ENCODE data around the gene RBMS3.
"Not testable (repeated sequence)": the region's sequence is repeated elsewhere in the genome, so short reads cannot be mapped to it uniquely, and the experiment has no call there.

The RBMS3 gene

DNA sequence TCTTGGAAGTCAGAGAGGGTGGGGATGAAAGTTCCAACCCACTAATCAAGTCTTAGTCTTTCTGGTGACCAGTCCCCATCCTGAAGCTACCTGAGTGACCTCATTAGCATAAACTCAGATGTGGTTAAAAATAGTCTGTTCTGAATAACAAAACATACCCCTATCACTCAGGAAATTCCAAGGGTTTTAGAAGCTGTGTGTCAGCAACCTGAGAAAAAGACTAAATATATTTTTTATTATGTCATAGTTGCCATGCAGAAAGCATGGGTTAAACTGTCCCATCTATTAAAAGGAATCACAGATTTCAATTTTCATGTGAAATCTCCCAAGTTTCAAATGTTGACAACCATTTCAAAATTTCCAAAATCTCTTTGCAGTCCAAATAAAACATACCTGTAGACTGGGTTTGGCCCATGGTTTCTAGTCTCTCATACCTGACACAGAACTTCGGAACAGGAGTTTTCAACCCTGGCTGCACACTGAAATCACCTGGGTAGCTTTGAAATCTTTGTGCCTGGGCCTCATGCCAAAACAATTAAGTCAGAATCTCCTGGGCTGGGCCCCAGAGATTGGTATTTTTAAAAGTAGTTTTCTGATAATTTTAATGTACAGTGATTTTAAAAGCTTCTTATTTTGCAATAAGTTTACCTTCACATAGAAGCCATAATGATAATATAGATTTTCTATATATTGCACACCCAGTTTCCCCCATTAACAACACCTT, 476.3 kb downstream of the RBMS3 start:
- no peak for DNase-seq

DNA sequence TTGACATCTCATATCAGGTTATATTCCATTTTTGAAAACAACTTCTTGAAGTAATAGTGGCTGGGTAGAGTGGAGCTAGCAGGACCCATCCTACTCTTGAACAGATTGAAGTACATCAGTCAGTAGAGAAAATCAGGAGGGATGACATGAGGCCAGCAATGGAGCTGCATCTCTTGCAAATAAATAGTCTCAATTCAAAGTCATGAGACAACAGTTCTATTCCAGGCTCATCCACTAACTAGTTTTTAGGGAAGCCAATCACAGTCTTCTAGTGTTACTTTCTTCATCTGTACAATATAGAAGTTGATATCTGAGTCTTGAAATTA, 477.2 kb downstream of the RBMS3 start:
- DNase-seq: no peak

- no peak for DNase-seq
Observed at GRCh38 chr3:29758434-29759322, 477.8 kb downstream of the RBMS3 start.

DNA sequence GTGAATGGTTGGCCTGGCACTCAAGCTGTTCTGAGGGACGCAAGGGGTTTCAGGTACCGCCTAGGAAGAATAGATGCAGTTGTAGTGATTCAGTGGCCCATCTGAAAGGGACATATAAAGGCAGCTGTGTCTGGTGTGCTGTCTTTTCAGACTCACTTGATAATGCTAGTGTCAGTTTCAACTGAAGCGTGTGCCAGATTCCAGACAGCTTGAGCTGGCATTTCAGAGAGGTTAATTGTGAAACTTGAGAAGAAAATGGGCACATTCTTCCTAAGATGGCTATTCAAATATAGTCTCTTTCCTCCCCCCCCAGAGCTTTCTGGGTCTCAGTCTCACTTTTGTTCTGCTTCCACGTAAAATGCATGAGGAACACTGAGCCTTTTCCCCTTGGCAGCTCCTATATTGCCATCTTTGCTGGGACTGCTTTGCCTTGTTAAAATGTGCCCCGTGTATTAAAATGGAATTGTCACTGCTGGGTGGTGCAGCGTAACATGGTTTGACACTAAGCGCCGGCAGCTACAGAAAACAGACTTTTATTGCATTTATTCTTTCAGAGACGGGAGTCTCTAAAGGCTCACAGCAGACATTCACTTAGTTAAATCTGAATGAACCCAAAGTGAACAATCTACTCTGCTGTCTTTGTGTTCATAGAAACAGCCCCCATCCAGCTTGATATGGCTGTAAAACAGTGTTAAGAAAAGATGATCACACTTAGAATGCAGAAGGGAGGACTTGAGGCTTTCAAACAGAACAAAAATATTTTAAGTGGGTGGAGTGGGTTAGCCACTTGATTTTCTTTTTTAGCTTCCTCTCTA, 478.7 kb downstream of the RBMS3 start:
- no peak for DNase-seq

DNA sequence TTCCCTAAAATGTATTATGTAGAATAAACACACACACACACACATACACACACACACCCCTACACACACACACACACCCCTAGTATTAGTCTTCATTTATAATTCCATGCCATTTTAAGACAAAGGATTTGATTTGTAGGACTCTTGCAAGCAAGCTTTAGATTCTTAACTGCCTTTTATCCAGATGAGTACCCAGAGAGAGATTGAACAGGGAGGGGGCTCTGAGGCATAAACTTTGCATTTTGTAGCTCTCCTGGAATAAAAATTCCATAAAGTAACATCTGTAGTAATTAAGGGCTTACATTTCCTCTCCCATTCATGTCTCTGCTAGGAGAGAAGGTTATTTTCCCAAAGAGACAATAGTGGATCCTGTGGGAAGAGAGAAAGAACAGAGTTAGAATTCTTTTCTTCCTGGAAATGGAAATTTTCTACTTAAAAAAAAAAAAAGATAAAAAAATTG, 479.4 kb downstream of the RBMS3 start:
- DNase-seq: no peak

- no peak for DNase-seq
Observed at GRCh38 chr3:29761517-29761916, 480.6 kb downstream of the RBMS3 start.

- no peak for DNase-seq
Observed at GRCh38 chr3:29763115-29763514, 482.2 kb downstream of the RBMS3 start.

GRCh38 chr3:29764041-29764440, 483.2 kb downstream of the RBMS3 start:
- no peak for DNase-seq

DNA sequence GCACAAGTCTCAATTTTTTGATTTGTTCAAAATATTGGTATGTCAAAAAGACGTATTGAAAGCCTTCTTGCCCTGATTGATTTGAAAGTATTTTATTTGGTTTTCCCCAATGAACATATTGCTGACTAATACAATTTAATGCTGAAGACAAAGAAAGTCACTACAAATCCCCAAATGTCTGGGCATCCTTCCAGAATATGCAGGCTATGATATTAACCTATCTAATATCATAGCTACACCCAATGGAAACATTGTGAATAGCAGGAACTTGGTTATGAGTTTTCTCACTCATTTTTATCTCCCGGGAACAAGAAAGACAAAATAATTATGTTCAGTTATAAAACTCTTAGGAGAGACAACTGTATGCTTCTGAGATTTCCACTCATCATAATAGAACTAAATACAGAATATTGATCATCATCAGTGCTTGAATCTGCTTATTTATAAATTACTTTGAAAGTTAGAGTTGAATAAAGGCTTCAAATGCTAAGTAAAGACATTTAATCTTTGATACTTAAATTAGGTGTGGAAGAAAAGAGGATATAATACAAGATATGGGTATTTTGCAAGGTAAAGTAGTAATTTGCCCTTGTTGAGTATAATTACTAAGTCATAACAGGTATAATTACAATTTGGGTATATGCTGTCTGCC, 483.9 kb downstream of the RBMS3 start:
- DNase-seq: no peak

DNA sequence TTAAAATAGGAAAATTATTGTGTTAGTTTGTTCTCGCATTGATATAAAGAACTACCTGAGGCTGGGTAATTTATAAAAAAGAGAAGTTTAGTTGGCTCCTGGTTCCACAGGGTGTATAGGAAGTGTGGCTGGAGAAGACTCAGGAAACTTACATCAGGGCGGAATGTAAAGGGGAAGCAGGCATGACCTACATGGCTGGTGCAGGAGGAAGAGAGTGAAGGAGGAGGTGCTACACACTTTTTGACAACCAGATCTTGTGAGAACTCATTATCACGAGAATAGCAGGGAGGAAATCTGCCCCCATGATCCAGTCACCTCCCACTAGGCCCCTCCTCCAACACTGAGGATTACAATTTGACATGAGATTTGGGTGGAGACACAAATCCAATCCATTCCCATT, 490.7 kb downstream of the RBMS3 start:
- DNase-seq: no peak

DNA sequence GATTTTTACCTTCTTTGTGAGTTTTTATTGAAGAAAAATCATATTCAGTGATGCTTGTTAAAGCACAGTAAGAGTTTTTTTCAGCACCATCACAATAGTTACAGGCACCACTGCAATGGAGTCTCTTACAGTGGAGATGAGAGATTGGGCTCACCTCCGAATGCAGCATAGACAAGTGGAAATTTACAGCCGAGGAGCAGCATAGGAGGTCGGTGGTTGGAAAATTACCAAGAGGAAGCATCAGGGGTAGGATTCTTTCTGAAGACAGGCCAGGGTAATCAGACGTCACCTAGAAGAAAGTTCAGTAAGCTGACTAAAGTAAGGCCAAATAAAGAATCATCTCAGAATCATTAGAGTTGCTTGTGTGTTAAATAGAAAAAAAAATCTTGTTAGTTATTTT, 491.6 kb downstream of the RBMS3 start:
- no peak for DNase-seq

DNA sequence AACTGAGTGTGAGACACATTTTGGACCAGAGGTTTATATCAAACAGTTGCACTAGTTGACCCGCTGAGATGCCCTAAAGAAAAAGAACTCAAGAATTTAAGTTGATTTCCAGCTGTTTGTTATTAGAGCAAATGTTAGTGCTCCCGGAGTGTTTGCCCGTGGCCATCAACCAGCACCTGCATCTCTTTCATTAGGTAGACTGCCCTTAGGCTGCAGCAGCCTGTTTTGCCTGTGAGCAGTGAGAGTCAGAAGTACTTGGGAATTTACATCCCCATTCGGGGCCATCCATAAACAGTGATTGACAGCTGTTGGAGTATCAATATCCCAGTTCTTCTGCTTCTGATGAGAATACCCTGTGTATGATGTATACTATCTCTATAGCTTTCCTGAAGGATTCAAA, 492.6 kb downstream of the RBMS3 start:
- no peak for DNase-seq

DNA sequence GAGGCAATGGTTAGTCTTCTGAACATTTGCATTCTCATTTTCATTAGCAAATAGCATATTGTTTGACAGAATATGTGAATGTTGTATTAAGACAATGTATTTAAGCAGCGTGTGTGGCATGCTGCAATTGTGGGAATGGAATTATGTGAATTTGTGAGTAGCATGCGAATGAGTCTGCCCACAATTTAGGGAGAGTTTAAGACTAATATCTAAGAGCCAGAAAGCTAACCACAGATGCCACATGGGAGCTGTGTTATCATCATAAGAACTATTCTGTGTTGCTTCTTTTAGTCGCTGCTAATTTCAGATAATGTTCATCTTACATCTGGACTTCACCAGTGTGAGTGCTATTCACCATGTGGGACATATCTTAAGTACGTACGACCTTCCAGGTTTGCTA, 494.5 kb downstream of the RBMS3 start:
- DNase-seq: no peak

GRCh38 chr3:29777869-29778268, 497.0 kb downstream of the RBMS3 start:
- no peak for DNase-seq

DNA sequence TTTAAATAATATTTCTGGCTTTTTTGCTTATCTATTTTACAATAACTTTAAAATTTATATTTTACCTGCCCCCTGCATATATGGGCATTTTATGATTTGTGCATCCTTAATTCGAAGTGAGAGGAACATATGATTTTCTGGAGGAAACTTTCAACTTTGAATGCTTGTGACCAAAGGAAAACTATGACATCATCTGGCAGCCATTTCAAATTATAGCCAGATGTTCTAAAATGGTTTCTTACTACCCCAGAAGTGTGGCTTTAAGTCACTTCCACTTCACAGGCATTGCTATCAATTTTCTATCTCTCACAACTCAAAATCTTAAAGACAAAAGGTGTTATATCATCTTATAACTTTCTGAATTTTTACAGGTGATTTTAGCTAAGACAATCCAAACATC, 508.8 kb downstream of the RBMS3 start:
- DNase-seq: no peak

DNA sequence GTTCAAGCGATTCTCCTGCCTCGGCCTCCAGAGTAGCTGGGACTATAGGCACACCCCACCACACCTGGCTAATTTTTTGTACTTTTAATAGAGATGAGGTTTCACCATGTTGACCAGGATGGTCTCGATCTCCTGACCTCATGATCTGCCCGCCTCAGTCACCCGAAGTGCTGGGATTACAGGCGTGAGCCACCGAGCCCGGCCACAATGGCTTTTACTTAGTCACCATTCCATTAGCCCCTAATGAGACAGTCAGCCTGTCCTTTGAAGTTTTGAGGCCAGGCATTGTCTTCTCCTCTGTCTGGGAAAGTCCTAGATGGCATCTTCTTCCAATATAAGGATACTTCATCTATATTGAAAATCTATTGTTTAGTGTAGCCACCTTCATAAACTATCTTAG, 515.9 kb downstream of the RBMS3 start:
- DNase-seq: no peak

DNA sequence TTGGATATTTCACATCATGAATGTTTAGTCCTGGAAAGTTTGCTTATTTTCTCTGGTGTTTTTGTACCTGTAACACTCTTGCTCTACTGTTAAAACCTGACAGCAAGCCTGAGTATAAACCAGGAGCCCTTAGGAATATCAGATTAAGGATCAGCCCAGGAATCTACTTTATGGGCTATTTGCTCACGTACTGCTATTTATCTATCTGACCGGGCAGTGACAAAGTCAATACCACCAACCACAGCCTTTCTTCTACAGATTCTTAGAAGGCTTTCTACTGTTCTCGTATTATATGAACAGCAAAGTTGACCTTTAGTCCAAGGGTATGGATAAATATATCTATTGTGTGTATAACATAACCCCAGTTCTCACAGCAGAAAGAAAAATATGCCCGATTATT, 521.2 kb downstream of the RBMS3 start:
- no peak for DNase-seq

GRCh38 chr3:29804044-29804443, 523.2 kb downstream of the RBMS3 start:
- DNase-seq: no peak

- no peak for DNase-seq
Observed at GRCh38 chr3:29805757-29806156, 524.9 kb downstream of the RBMS3 start.

GRCh38 chr3:29808324-29808723, 527.5 kb downstream of the RBMS3 start:
- not testable (repeated sequence) for DNase-seq

GRCh38 chr3:29822071-29822470, 541.2 kb downstream of the RBMS3 start:
- peak in 1 of 5 donors; percentile 20 for DNase-seq

- peak in 1 of 5 donors; percentile 4 for DNase-seq
Observed at GRCh38 chr3:29823233-29823632, 542.4 kb downstream of the RBMS3 start.

DNA sequence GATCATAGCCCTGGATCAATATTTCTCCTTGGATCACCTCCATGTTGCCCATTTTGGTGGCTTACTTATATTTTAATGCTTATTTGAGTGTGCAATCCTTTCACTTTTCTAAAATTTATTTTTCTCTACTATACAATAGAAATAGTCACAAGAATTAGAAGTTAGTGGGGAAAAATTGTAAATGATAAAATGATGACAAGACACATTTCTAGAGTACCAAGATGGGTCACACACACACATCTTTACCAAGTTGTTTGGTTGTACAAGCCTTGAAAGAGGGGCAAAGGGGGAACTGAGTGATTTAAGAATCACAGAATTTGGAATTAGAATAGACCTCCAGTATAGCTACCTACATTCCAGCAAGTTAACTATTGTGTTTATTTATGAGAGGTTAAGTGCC, 545.8 kb downstream of the RBMS3 start:
- DNase-seq: no peak

Measured in T-helper 1 cell (primary cell).